Stimulated activated naive B cell treated with anti-CD40 and anti-IgM and Interleukin-4, amounts not matched to agents 10 μg/mL and 1 μg/mL and 100 μg/mL, for 72 hours (primary cell): ENCODE data around the gene PTGER4.
A peak's percentile ranks its signal among the peaks of the same experiment; 100 is the strongest.

Experiments
- ATAC-seq, 2 donors: fragments of 150-1000 bp; cut with Tn5 transposase; replicated peaks; 2 replicates each; pipeline ENCODE4 v1.10.0; 2021; ENCODE audit warnings: moderate library complexity in 1 of 2
- DNase-seq: peaks from one replicate; pipeline ENCODE4 v3.0.0; 2021
- H3K27ac Mint-ChIP-seq: one replicate; pipeline ENCODE4 v1.8.0; 2022; ENCODE audit warnings: mild to moderate bottlenecking, mixed read lengths
- H3K27me3 Mint-ChIP-seq, 2 donors: one replicate each; pipeline ENCODE4 v1.8.0; 2022; ENCODE audit warnings: mixed read lengths in 2 of 2
- H3K36me3 Mint-ChIP-seq, 2 donors: one replicate each; pipeline ENCODE4 v1.8.0; 2022; ENCODE audit warnings: mixed read lengths in 2 of 2, mild to moderate bottlenecking in 1 of 2
- H3K4me1 Mint-ChIP-seq, 2 donors: one replicate each; pipeline ENCODE4 v1.8.0; 2022; ENCODE audit warnings: mixed read lengths in 2 of 2, mild to moderate bottlenecking in 1 of 2
- H3K4me3 Mint-ChIP-seq, 2 donors: one replicate each; pipeline ENCODE4 v1.8.0; 2022; ENCODE audit warnings: mild to moderate bottlenecking in 2 of 2, mixed read lengths in 2 of 2, moderate library complexity in 1 of 2
- H3K9me3 Mint-ChIP-seq, 2 donors: one replicate each; pipeline ENCODE4 v1.8.0; 2022; ENCODE audit warnings: mixed read lengths in 2 of 2, mild to moderate bottlenecking in 1 of 2

PTGER4 gene

GRCh38 chr5:40678026-40678425 lies 1.7 kb upstream of the PTGER4 start:
- Mint-ChIP-seq H3K27ac (peak overlapping the region; percentile 54), H3K9me3 (no peaks in the 10 kb centered on the region), H3K27me3 (no peaks in the 10 kb centered on the region), H3K36me3 (peaks cover 31 to 35% of the 10 kb centered on the region in 2 donors), H3K4me3 (peak overlapping the region; percentile 33 to 63), H3K4me1 (peaks cover 15 to 48% of the 10 kb centered on the region in 2 donors)
- no peak for DNase-seq
- no peak for ATAC-seq

DNA sequence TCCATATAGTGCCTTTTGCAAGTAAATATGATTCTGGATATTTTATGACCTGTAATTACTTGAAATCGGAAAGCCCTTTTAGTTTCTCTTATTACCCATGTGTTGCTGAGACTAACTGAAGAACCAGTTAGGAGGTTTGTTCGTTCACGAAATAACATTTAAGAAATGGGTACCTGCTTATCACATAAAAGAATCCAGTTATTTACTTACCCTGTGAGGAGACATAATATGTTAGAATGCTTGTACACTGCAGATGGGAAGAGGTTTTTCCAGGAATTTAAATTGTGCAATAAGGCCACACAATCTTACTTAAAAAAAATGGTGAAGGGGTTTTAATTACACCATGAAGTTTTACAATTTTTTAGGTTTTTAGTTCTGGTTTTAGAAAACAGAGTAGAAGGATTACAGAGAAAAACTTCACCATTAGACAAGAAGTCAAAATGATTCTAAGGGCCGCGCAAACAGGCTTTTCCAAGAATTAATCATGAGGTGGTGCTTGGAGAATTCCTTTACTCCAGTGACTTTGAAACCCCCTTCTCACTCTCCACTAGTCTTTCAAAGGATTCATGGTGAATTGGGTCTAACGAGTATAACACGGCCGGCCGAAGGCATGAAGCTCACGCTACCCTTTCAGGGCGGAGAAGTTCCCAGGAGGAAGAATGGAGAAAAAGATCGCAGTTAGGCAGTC lies 1.1 kb upstream of the PTGER4 start:
- peak overlapping the region; percentile 97 to 98 for H3K4me3 Mint-ChIP-seq
- H3K9me3 Mint-ChIP-seq: no peaks in the 10 kb centered on the region
- DNase-seq (no peak), ATAC-seq (no peak)
- peak overlapping the region; percentile 97 for H3K27ac Mint-ChIP-seq
- no peaks in the 10 kb centered on the region for H3K27me3 Mint-ChIP-seq
- H3K4me1 Mint-ChIP-seq: peaks cover 16 to 53% of the 10 kb centered on the region in 2 donors
- H3K36me3 Mint-ChIP-seq: peaks cover 36 to 41% of the 10 kb centered on the region in 2 donors

- peak overlapping the region; percentile 97 to 98 for H3K4me3 Mint-ChIP-seq
- H3K9me3 Mint-ChIP-seq: no peaks in the 10 kb centered on the region
- peak overlapping the region; percentile 97 for H3K27ac Mint-ChIP-seq
- peak; percentile 74 to 75 for ATAC-seq
- peak; percentile 91 for DNase-seq
- H3K36me3 Mint-ChIP-seq: peaks cover 36 to 46% of the 10 kb centered on the region in 2 donors
- no peaks in the 10 kb centered on the region for H3K27me3 Mint-ChIP-seq
- peaks cover 18 to 57% of the 10 kb centered on the region in 2 donors for H3K4me1 Mint-ChIP-seq
Observed at GRCh38 chr5:40679148-40679912, 385 bp upstream of the PTGER4 start.

GRCh38 chr5:40680741-40681362 lies 1.1 kb downstream of the PTGER4 start:
- Mint-ChIP-seq H3K9me3 (no peaks in the 10 kb centered on the region), H3K4me1 (peaks cover 12 to 66% of the 10 kb centered on the region in 2 donors), H3K4me3 (peak overlapping the region; percentile 97 to 98), H3K27me3 (no peaks in the 10 kb centered on the region), H3K27ac (peak overlapping the region; percentile 97), H3K36me3 (peaks cover 38 to 54% of the 10 kb centered on the region in 2 donors)
- DNase-seq (no peak), ATAC-seq (no peak)

GRCh38 chr5:40681363-40682153 lies 1.8 kb downstream of the PTGER4 start:
- DNase-seq (peak; percentile 49), ATAC-seq (peak; percentile 12 to 20)
- peaks cover 38 to 60% of the 10 kb centered on the region in 2 donors for H3K36me3 Mint-ChIP-seq
- no peaks in the 10 kb centered on the region for H3K9me3 Mint-ChIP-seq
- H3K4me3 Mint-ChIP-seq: peak overlapping the region; percentile 97 to 98
- H3K27me3 Mint-ChIP-seq: no peaks in the 10 kb centered on the region
- peaks cover 15 to 66% of the 10 kb centered on the region in 2 donors for H3K4me1 Mint-ChIP-seq
- H3K27ac Mint-ChIP-seq: peak overlapping the region; percentile 97

DNA sequence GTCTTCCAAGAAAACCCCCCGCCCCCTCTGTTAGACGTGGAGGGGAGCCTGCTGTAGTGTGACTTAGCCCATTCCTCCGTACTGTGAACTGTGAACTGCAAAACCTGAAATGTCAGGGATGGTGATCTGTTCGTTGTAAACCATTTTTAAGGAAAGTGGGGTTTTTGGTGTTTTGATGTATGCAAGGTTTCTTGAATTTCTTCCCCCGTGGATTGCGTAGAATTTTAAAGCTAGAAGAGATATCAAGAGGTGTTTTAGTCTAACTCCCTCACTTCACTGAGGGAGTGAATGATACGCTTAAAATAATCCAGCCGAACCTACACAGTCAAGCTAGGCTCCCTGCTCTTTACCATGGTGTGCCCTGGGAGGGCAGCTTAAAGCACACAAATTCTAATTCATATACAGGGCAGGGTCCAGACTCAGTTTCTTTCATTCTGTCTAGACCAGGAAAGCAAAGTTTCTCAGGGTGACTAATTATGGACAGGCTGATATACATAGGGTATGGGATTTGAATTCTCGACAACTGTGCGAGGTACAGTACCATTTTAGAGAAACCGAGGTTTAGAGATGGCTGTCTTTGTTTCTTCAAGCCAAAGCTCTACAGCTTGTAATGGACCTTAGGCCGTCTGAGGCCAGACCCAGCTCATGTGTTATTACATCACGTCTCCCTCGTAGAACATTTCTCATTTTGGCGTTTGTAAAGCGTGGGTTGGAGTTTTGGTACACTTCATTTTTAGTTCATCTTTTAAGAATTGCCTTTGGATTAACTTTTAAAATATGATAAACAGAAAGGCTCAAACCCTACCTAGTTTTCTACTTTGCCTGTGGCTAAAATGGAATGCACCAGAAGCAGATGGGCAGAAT lies 2.7 kb downstream of the PTGER4 start:
- H3K36me3 Mint-ChIP-seq: peaks cover 41 to 69% of the 10 kb centered on the region in 2 donors
- H3K27ac Mint-ChIP-seq: peak overlapping the region; percentile 97
- no peaks in the 10 kb centered on the region for H3K27me3 Mint-ChIP-seq
- peaks cover 16 to 62% of the 10 kb centered on the region in 2 donors for H3K4me1 Mint-ChIP-seq
- H3K9me3 Mint-ChIP-seq: no peaks in the 10 kb centered on the region
- no peak for ATAC-seq
- peak overlapping the region; percentile 97 to 98 for H3K4me3 Mint-ChIP-seq
- no peak for DNase-seq

- Mint-ChIP-seq H3K4me3 (peak overlapping the region; percentile 97 to 98), H3K27ac (peak overlapping the region; percentile 97), H3K36me3 (peaks cover 49 to 78% of the 10 kb centered on the region in 2 donors), H3K27me3 (no peaks in the 10 kb centered on the region), H3K9me3 (no peaks in the 10 kb centered on the region), H3K4me1 (peaks cover 20 to 65% of the 10 kb centered on the region in 2 donors)
- DNase-seq (no peak), ATAC-seq (no peak)
Observed at GRCh38 chr5:40683305-40683704, 3.6 kb downstream of the PTGER4 start.

- ATAC-seq (no peak), DNase-seq (no peak)
- Mint-ChIP-seq H3K27me3 (no peaks in the 10 kb centered on the region), H3K4me3 (peak overlapping the region; percentile 62 to 65), H3K27ac (no peak overlapping the region), H3K36me3 (peaks cover 52 to 79% of the 10 kb centered on the region in 2 donors), H3K9me3 (no peaks in the 10 kb centered on the region), H3K4me1 (peaks cover 23 to 75% of the 10 kb centered on the region in 2 donors)
Observed at GRCh38 chr5:40685193-40685592, 5.5 kb downstream of the PTGER4 start.

- no peaks in the 10 kb centered on the region for H3K27me3 Mint-ChIP-seq
- peaks cover 48 to 79% of the 10 kb centered on the region in 2 donors for H3K36me3 Mint-ChIP-seq
- DNase-seq (no peak), ATAC-seq (no peak)
- H3K9me3 Mint-ChIP-seq: no peaks in the 10 kb centered on the region
- peaks cover 23 to 81% of the 10 kb centered on the region in 2 donors for H3K4me1 Mint-ChIP-seq
- H3K27ac Mint-ChIP-seq: peak overlapping the region; percentile 59
- H3K4me3 Mint-ChIP-seq: peak overlapping the region; percentile 62 to 65
Observed at GRCh38 chr5:40685976-40686486, 6.3 kb downstream of the PTGER4 start.

DNA sequence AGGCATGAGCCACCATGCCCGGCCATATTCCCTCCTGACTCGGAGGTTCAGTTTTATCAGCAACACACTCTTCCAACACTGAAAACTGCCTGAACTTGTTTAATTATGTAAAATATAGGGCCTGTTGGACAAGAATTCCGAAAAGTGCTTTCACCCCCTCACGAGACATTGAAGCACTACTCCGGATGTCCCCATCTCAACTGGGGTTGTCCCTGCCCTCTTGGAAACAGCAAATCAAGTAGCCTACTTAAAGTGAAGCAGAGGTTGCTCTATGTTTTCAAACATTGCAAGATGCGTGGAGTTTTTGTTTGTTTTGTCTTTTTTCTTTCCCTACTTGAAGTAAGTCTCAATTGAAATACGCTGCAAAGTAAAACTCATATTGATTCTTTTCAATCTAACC lies 7.6 kb downstream of the PTGER4 start:
- DNase-seq (no peak), ATAC-seq (no peak)
- H3K9me3 Mint-ChIP-seq: no peaks in the 10 kb centered on the region
- no peaks in the 10 kb centered on the region for H3K27me3 Mint-ChIP-seq
- H3K36me3 Mint-ChIP-seq: peaks cover 42 to 79% of the 10 kb centered on the region in 2 donors
- H3K4me3 Mint-ChIP-seq: peak overlapping the region; percentile 71 to 75
- peak overlapping the region; percentile 88 for H3K27ac Mint-ChIP-seq
- H3K4me1 Mint-ChIP-seq: peaks cover 29 to 81% of the 10 kb centered on the region in 2 donors

- ATAC-seq (peak; percentile 80 to 84), DNase-seq (peak; percentile 75)
- H3K4me1 Mint-ChIP-seq: peaks cover 29 to 75% of the 10 kb centered on the region in 2 donors
Observed at GRCh38 chr5:40688127-40688761, 8.5 kb downstream of the PTGER4 start.

DNA sequence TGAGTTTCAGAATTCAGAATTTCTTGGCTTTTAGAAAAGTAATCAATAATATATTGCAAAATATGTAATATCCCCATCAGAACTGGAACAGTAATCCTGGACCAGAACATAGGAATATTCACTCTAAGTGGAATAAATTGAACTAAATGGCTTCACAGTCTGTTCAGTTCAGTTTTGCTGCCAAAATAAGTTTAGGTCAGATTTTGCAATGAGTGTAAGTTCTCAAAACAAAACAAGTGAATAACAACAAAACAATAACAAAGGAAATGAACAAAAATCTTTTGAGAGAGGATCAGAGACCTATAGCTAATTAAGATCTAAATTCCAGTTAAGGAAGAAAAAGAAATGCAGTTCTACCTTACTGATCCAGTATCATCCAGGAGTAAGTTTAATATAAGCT lies 9.3 kb downstream of the PTGER4 start:
- Mint-ChIP-seq H3K4me3 (no peak overlapping the region), H3K27ac (peak overlapping the region; percentile 71), H3K27me3 (no peaks in the 10 kb centered on the region), H3K9me3 (no peaks in the 10 kb centered on the region), H3K36me3 (peaks cover 30 to 69% of the 10 kb centered on the region in 2 donors), H3K4me1 (peaks cover 25 to 71% of the 10 kb centered on the region in 2 donors)
- no peak for DNase-seq
- no peak for ATAC-seq

More at GRCh38 chr5:40688127-40688761, 8.5 kb downstream of the PTGER4 start:
- Mint-ChIP-seq H3K36me3 (peaks cover 34 to 72% of the 10 kb centered on the region in 2 donors), H3K27ac (peak overlapping the region; percentile 71), H3K27me3 (no peaks in the 10 kb centered on the region), H3K4me3 (peak overlapping the region; percentile 71 to 75), H3K9me3 (no peaks in the 10 kb centered on the region)
